ENCODE measurements around the gene COPG2. TPM values are rescaled to one million over a fixed set of nuclear protein-coding genes. Genes with fewer than 3 reads are reported as not detected.
"Not testable (repeated sequence)": the region's sequence is repeated elsewhere in the genome, so short reads cannot be mapped to it uniquely, and the experiment has no call there.

The COPG2 gene
- total and polyA plus RNA-seq, 2 of the 13 experiments (the other 11 are each of a cell fraction or from before 2014, with no cell fraction given), result 14.1 to 17.7 TPM

- H2AFZ ChIP-seq (ENCODE audit: low read length); intact Hi-C loops (cut with micrococcal nuclease; ENCODE audit: unreplicated experiment); H3K4me3 ChIP-seq (replicated peaks in 1 of 3; ENCODE audit: insufficient read depth in 1 of 3, low read depth in 2 of 3, low read length in 3 of 3); CTCF ChIA-PET (ENCODE audit: low intra/inter-chr PET ratio, low total read pairs); H4K20me1 ChIP-seq (ENCODE audit: insufficient read depth, low read length); H3K36me3 ChIP-seq (replicated peaks in 1 of 2; ENCODE audit: control insufficient read depth in 1 of 2, insufficient read depth in 2 of 2, low read length in 2 of 2); H3K4me1 ChIP-seq (ENCODE audit: insufficient read depth, low read length); FAIRE-seq; H3K27ac ChIP-seq (ENCODE audit: extremely low read length, insufficient read depth, low read length); H3K4me2 ChIP-seq (ENCODE audit: low read depth, low read length); H3K27me3 ChIP-seq (ENCODE audit: control insufficient read depth in 1 of 2, insufficient read depth in 2 of 2, low read length in 2 of 2); H3K9ac ChIP-seq (ENCODE audit: insufficient read depth, low read depth, low read length); DNase-seq (ENCODE audit: low spot score); ATAC-seq; H3K79me2 ChIP-seq (ENCODE audit: insufficient read depth, low read length); BruUV-seq (replicated peaks); POLR2A ChIA-PET; H3K9me3 ChIP-seq (ENCODE audit: low read length); in situ Hi-C loops (cut with HindIII; ENCODE audit: extremely low pct_ligation_motif_present, low pct_unique_long_range_greater_than_20kb): not testable (repeated sequence)
- WGBS (ENCODE audit: low lambda C conversion rate), result 87% methylated on average over 3 of the region's 3 CpGs
These were observed 93.4 kb downstream of the COPG2 start for GRCh38 chr7:130575110-130575509.

GRCh38 chr7:130570144-130570543 is 98.4 kb downstream of the COPG2 start:
- H2AFZ ChIP-seq (ENCODE audit: low read length); H3K27me3 ChIP-seq (ENCODE audit: control insufficient read depth in 1 of 2, insufficient read depth in 2 of 2, low read length in 2 of 2); in situ Hi-C loops (cut with HindIII; ENCODE audit: extremely low pct_ligation_motif_present, low pct_unique_long_range_greater_than_20kb); H4K20me1 ChIP-seq (ENCODE audit: insufficient read depth, low read length); intact Hi-C loops (cut with micrococcal nuclease; ENCODE audit: unreplicated experiment); BruUV-seq (replicated peaks); POLR2A ChIA-PET; H3K9me3 ChIP-seq (ENCODE audit: low read length); H3K79me2 ChIP-seq (ENCODE audit: insufficient read depth, low read length); ATAC-seq; H3K27ac ChIP-seq (ENCODE audit: extremely low read length, insufficient read depth, low read length); H3K4me2 ChIP-seq (ENCODE audit: low read depth, low read length); DNase-seq (ENCODE audit: low spot score); FAIRE-seq; H3K4me3 ChIP-seq (replicated peaks in 1 of 3; ENCODE audit: insufficient read depth in 1 of 3, low read depth in 2 of 3, low read length in 3 of 3); H3K4me1 ChIP-seq (ENCODE audit: insufficient read depth, low read length); CTCF ChIA-PET (ENCODE audit: low intra/inter-chr PET ratio, low total read pairs); H3K36me3 ChIP-seq (replicated peaks in 1 of 2; ENCODE audit: control insufficient read depth in 1 of 2, insufficient read depth in 2 of 2, low read length in 2 of 2); H3K9ac ChIP-seq (ENCODE audit: insufficient read depth, low read depth, low read length): not testable (repeated sequence)

- TF ChIP-seq TCF7 (IDR thresholded peaks at IDR 0.05; ENCODE audit: low read depth) (no peak), GFI1 (CRISPR knock-in tag; IDR thresholded peaks at IDR 0.05; ENCODE audit: borderline replicate concordance) (no peak), ZFP82 (CRISPR knock-in tag; IDR thresholded peaks at IDR 0.05; ENCODE audit: borderline replicate concordance) (no peak), ZNF468 (CRISPR knock-in tag; IDR thresholded peaks at IDR 0.05) (no peak), ZNF576 (CRISPR knock-in tag; IDR thresholded peaks at IDR 0.05) (no peak), ZNF841 (CRISPR knock-in tag; IDR thresholded peaks at IDR 0.05; ENCODE audit: borderline replicate concordance) (no peak), AKNA (CRISPR knock-in tag; IDR thresholded peaks at IDR 0.05; ENCODE audit: borderline replicate concordance) (no peak)
- ATAC-seq (no peak), DNase-seq (ENCODE audit: low spot score) (no peak), FAIRE-seq (no peak)
- Histone ChIP-seq H3K36me3 (replicated peaks in 1 of 2; ENCODE audit: control insufficient read depth in 1 of 2, insufficient read depth in 2 of 2, low read length in 2 of 2) (no peaks in the 10 kb centered on the region), H3K27ac (ENCODE audit: extremely low read length, insufficient read depth, low read length) (no peak overlapping the region), H4K20me1 (ENCODE audit: insufficient read depth, low read length) (no peaks in the 10 kb centered on the region), H3K27me3 (ENCODE audit: control insufficient read depth in 1 of 2, insufficient read depth in 2 of 2, low read length in 2 of 2) (no peaks in the 10 kb centered on the region), H3K4me3 (replicated peaks in 1 of 3; ENCODE audit: insufficient read depth in 1 of 3, low read depth in 2 of 3, low read length in 3 of 3) (no peak overlapping the region), H3K4me2 (ENCODE audit: low read depth, low read length) (no peak overlapping the region), H3K9me3 (ENCODE audit: low read length) (peaks cover 4% of the 10 kb centered on the region), H3K9ac (ENCODE audit: insufficient read depth, low read depth, low read length) (no peak overlapping the region), H2AFZ (ENCODE audit: low read length) (no peak overlapping the region), H3K79me2 (ENCODE audit: insufficient read depth, low read length) (no peaks in the 10 kb centered on the region), H3K4me1 (ENCODE audit: insufficient read depth, low read length) (no peaks in the 10 kb centered on the region)
- 91% methylated on average over 2 of the region's 2 CpGs for WGBS (ENCODE audit: low lambda C conversion rate)
- ChIA-PET POLR2A (no interaction called here), CTCF (ENCODE audit: low intra/inter-chr PET ratio, low total read pairs) (no interaction called here)
- intact Hi-C loops (cut with micrococcal nuclease; ENCODE audit: unreplicated experiment) (no loop called here), in situ Hi-C loops (cut with HindIII; ENCODE audit: extremely low pct_ligation_motif_present, low pct_unique_long_range_greater_than_20kb) (no loop called here)
- BruUV-seq (replicated peaks), result no TSS peak
These were observed 101.7 kb downstream of the COPG2 start for GRCh38 chr7:130566898-130567280.
